Left cardiac atrium (tissue), 4 donors: ENCODE data around the gene GABRB1. TPM values are rescaled to one million over a fixed set of nuclear protein-coding genes. Genes with fewer than 3 reads are reported as not detected.
A peak's percentile ranks its signal among the peaks of the same experiment; 100 is the strongest.

Source experiments
- ATAC-seq, 2 donors: fragments of 200-7000 bp; cut with Tn5 transposase; one replicate each; pipeline ENCODE4 v1.9.1; 2020; ENCODE audit warnings: mild to moderate bottlenecking in 2 of 2, moderate library complexity in 2 of 2
- DNase-seq: peaks from one replicate; pipeline ENCODE4 v3.0.0-alpha.2; 2020
- intact Hi-C, 2 donors: fragments of 100-400 bp; cut with DNase I; formaldehyde crosslinking; loops; one replicate each; pipeline versions ENCODE4 v1.14.1 to v1.15.1; 2022 to 2023
- total RNA-seq, 2 donors: library from RNA; stranded (reverse); fragmentation: NEBNext Ultra II Directional; extraction: Animal tissue kit (Norgen Biotek cat#: 25700); gene quantifications; one replicate each; pipeline ENCODE4 v1.2.1, GENCODE V29; 2021
- donor health status: DM: no; HTN: yes; CAD: no.
- donor health status: DM: no; HTN: yes; CAD: no; lungs with severe emphysema.
- donor health status: DM: yes; HTN: yes; CAD: no.
- donor health status: Dilated cardiomyopathy.

GABRB1 gene
- total RNA-seq, 2 donors from 2014 or later, result 2.5 to 4.4 TPM

GRCh38 chr4:47187608-47188007 lies 156.2 kb downstream of the GABRB1 start:
- intact Hi-C loops, result no loop called here
- ATAC-seq (no peak), DNase-seq (no peak)

DNA sequence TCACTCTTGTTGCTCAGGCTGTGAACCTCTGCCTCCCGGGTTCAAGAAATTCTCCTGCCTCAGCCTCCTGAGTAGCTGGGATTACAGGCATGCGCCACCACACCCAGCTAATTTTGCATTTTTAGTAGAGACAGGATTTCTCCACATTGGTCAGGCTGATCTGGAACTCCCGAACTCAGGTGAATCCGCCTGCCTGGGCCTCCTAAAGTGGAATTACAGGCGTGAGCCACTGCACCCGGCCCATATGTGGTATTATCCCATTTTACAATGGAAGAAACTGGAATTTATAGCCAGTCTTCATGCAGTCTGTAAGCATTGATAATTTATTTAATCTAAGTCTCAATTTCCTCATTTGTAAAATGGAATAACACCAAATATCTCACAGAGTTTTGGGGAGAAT lies 161.8 kb downstream of the GABRB1 start:
- no peak for DNase-seq
- intact Hi-C loops, result no loop called here
- ATAC-seq, result no peak

GRCh38 chr4:47194036-47194737 lies 162.8 kb downstream of the GABRB1 start:
- intact Hi-C loops, result no loop called here
- ATAC-seq (no peak), DNase-seq (no peak)

- ATAC-seq (no peak), DNase-seq (no peak)
- intact Hi-C loops, result no loop called here
Observed at GRCh38 chr4:47195706-47196105, 164.3 kb downstream of the GABRB1 start.

GRCh38 chr4:47198791-47199190 lies 167.4 kb downstream of the GABRB1 start:
- intact Hi-C loops, result no loop called here
- DNase-seq (no peak), ATAC-seq (no peak)

DNA sequence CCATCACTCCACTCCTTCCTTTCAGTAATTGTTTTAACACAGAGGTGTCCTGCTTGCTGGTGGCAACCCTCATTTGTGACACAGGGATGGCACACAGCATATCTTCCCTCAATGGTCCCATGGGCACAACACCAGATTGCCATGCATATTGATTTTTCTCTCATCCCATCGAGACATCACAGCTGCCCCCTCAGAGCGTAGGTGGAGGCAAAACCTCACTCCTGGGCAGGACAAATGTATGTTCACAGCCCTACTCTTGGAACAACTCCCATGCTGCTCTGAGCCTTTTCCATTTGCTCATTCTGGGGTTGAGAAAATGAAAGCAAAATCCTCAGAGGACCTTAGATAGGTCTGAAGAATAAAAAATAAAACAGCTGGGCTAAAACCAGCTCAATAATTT lies 172.2 kb downstream of the GABRB1 start:
- DNase-seq, result no peak
- intact Hi-C loops, result no loop called here
- ATAC-seq, result no peak

DNA sequence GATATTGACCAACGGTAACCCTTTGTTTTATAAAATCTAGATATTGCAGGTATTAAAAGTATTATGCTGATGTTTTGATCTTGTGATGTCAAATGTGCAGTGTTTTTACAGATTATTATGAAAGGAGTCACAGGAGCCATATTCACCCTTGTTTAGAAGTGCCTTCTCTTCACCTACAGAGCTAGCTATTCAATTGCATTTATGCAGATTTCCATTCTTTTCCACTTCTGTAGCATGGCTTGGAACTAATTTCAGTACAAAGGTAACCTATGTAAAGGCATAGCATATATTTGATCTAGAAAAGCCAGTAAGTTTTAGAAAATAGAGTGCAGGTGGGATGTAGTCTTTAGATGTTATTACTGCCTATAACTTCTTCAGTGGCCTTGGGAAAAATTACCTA lies 176.2 kb downstream of the GABRB1 start:
- DNase-seq (no peak), ATAC-seq (no peak)
- intact Hi-C loops, result no loop called here

DNA sequence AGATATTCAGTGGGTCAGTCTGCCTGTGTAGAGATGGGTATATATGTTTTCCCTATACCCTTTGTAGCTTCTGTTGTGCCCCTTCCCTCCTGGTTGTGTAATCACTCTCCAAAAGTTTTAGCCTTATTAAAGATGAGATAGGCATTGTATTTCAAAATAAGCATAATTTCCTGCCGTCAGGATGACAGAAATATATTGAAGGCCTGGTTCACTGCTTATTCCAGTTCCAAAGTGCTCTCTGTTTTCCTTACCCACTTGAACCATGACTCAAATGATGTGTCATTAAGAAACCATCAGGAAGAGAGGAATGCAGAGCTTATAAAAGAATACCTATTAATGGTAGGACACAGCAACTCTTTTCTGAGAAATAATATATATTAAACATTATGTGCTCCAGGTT lies 178.5 kb downstream of the GABRB1 start:
- DNase-seq (no peak), ATAC-seq (no peak)
- intact Hi-C loops, result no loop called here

- intact Hi-C loops, result no loop called here
- ATAC-seq (no peak), DNase-seq (no peak)
Observed at GRCh38 chr4:47210828-47211227, 179.5 kb downstream of the GABRB1 start.

- ATAC-seq, result no peak
- no peak for DNase-seq
- intact Hi-C loops, result no loop called here
Observed at GRCh38 chr4:47213106-47213505, 181.7 kb downstream of the GABRB1 start.

DNA sequence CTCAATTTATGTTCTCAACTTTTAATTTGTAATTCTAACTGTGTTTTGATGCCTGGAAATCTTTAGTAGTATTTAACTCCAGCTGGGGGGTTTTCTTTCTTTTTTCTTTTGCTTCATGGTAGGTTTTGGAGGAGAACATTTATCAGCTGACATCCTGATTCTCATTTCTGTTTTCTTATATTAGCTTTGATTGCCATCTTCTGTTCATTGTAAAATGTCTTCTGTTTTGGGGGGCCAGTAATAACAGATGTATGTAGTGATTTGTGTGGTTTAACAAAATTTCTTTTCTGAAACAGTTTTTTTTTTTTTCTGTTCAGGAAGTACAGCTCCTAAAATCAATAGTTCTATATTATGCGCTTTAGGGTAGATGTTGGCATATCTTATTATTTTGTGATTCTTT lies 182.2 kb downstream of the GABRB1 start:
- ATAC-seq (no peak), DNase-seq (no peak)
- intact Hi-C loops, result no loop called here

GRCh38 chr4:47213971-47214370 lies 182.6 kb downstream of the GABRB1 start:
- ATAC-seq, result peak in 1 of 2 donors; percentile 60
- no peak for DNase-seq
- intact Hi-C loops, result no loop called here

DNA sequence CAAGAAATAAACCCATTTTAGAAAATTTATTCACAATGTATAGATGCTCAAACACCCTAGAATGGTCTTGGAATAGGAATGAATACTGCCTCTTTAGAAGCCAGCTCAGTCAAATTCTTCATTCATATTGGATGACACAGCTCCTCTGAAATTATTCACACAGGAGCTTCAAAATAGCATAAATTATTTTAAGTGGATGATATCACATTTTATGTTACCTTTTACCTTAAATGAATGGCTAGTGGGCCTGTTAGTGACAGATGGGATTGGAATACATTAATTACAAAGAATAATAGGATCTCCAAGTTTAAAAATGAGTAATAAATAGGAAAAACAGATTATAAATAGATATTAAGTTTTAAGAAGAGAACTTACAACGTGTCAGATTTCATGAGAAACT lies 184.4 kb downstream of the GABRB1 start:
- intact Hi-C loops, result no loop called here
- DNase-seq (no peak), ATAC-seq (no peak)

GRCh38 chr4:47217291-47217690 lies 185.9 kb downstream of the GABRB1 start:
- ATAC-seq (no peak), DNase-seq (no peak)
- intact Hi-C loops, result no loop called here

DNA sequence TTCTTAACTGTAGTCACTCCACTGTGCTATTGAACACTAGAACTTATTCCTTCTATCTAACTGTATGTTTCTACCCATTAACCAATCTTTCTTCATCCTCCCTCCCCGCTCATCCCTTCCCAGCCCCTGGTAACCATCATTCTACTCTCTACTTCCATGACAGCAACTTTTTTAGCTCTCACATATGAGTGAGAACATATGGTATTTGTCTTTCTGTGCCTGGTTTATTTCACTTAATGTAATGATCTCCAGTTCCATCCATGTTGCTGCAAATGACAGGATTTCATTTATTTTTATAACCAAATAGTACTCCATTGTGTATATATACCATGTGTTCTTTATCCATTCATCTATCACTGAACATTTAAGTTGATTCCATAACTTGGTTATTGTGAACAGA lies 186.5 kb downstream of the GABRB1 start:
- intact Hi-C loops, result no loop called here
- ATAC-seq, result no peak
- no peak for DNase-seq

- no peak for DNase-seq
- intact Hi-C loops, result no loop called here
- no peak for ATAC-seq
Observed at GRCh38 chr4:47218631-47219030, 187.3 kb downstream of the GABRB1 start.

GRCh38 chr4:47219586-47219985 lies 188.2 kb downstream of the GABRB1 start:
- intact Hi-C loops, result no loop called here
- ATAC-seq (no peak), DNase-seq (no peak)

GRCh38 chr4:47221721-47222120 lies 190.4 kb downstream of the GABRB1 start:
- no peak for DNase-seq
- intact Hi-C loops, result no loop called here
- peak in 1 of 2 donors; percentile 81 for ATAC-seq

- ATAC-seq, result no peak
- intact Hi-C loops, result no loop called here
Observed at GRCh38 chr4:47222276-47222675, 190.9 kb downstream of the GABRB1 start.

DNA sequence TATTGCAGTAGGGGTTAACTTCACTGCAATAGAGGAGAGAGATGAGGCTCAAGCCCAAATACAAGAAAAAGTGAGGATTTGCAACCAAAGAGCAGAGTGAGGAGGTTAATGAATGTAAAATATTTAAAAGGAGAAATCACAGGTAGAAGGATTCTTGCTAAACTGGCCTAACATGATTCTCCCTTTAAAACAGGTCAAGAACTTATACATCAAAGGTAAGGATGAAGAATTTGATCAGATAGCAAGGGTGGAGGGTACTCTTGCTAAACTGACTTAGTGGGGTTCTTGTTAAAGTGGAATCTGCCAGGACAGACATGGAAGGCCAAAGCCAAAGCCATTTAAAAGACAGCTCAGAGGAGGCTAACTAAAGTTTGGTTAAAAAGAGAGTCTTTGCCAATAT lies 193.0 kb downstream of the GABRB1 start:
- ATAC-seq, result no peak
- intact Hi-C loops, result no loop called here
- no peak for DNase-seq

More at GRCh38 chr4:47222276-47222675, 190.9 kb downstream of the GABRB1 start:
- no peak for DNase-seq

DNA sequence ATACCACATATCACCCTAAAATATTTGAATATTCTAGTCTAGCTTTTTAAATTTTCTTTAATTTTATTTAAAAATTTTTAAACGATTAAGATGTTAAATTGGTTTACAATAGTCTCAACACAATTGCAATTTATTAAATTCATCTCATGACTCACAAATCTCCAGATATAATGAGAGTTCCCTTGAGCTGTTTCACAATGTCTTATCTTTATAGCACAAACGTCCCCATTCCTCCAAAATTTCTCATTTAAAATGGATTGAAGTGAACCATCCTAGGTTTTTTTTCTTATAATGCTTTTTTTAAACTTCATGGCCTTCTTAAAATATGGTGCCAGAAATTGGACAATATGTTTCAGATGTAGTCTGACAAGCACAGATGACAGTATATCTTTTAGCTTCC lies 204.4 kb downstream of the GABRB1 start:
- no peak for DNase-seq
- intact Hi-C loops, result no loop called here
- ATAC-seq, result no peak

- intact Hi-C loops, result no loop called here
- ATAC-seq (no peak), DNase-seq (no peak)
Observed at GRCh38 chr4:47238667-47239066, 207.3 kb downstream of the GABRB1 start.
